Measurements from ENCODE around the gene PCDHA6. TPM values are rescaled to one million over a fixed set of nuclear protein-coding genes. Genes with fewer than 3 reads are reported as not detected.
A peak's percentile ranks its signal among the peaks of the same experiment; 100 is the strongest.
"Not testable (repeated sequence)": the region's sequence is repeated elsewhere in the genome, so short reads cannot be mapped to it uniquely, and the experiment has no call there.

Gene PCDHA6
- polyA plus RNA-seq, 1 of the 3 experiments (the other 2 are of a cell fraction): 0.02 TPM

- Histone ChIP-seq H3K4me3 (ENCODE audit: low read depth in 2 of 2, low read length in 1 of 2) (peak within 1 kb of the TSS; percentile 63), H2AFZ (ENCODE audit: low read depth) (peak within 1 kb of the TSS; percentile 90; the same call in 1 of the 2 replicates), H3K4me1 (ENCODE audit: control insufficient read depth in 1 of 2, insufficient read depth in 2 of 2, low read depth in 1 of 2, low read length in 1 of 2) (no peaks in the 10 kb centered on the region; a peak in 2 of 4 replicates), H4K20me1 (ENCODE audit: insufficient read depth) (no peaks in the 10 kb centered on the region), H3K4me2 (peak within 1 kb of the TSS; percentile 75), H3F3A (replicated peaks; ENCODE audit: insufficient read depth) (no peaks in the 10 kb centered on the region), H3K27ac (ENCODE audit: low read depth in 2 of 2, low read length in 1 of 2) (peak within 1 kb of the TSS in 1 of 2 experiments; percentile 77; a peak in 2 of 4 replicates), H3K9me3 (no peaks in the 10 kb centered on the region), H3K79me2 (ENCODE audit: insufficient read depth) (no peaks in the 10 kb centered on the region), H3K36me3 (replicated peaks in 1 of 2; ENCODE audit: control insufficient read depth in 1 of 2, insufficient read depth in 2 of 2, low read length in 1 of 2) (no peaks in the 10 kb centered on the region), H3K27me3 (ENCODE audit: insufficient read depth) (no peaks in the 10 kb centered on the region), H3K9ac (peak within 1 kb of the TSS; percentile 69), H3K9me2 (no peaks in the 10 kb centered on the region)
- ChIA-PET CTCF (interaction anchor here (0.6 to 5.0 kb wide), 39 partner anchors 8 to 416 kb away, joined by 3 to 52 read pairs (median 4); partner anchors contain the start of genes PCDHA1, PCDHA2, PCDHA5 and PCDHA6), POLR2A (interaction anchor here (0.6 kb wide), 1 partner anchor 301 kb away, joined by 4 read pairs; no protein-coding TSS in a partner anchor)
- WGBS (ENCODE audit: low lambda C conversion rate): 37% methylated on average over 30 of the region's 47 CpGs
- TF ChIP-seq NFIC (IDR thresholded peaks at IDR 0.05; ENCODE audit: borderline replicate concordance): no peak
- peak; percentile 63 for TF ChIP-seq CTCF (IDR thresholded peaks at IDR 0.05)
- no peak for TF ChIP-seq YY1 (IDR thresholded peaks at IDR 0.05; ENCODE audit: low read depth)
- TF ChIP-seq RCOR1 (IDR thresholded peaks at IDR 0.05; ENCODE audit: low read length): no peak
- TF ChIP-seq SMC3 (IDR thresholded peaks at IDR 0.05; ENCODE audit: low read depth, low read length): peak; percentile 45
- TF ChIP-seq FOXJ3 (CRISPR knock-in tag; IDR thresholded peaks at IDR 0.05): no peak
- peak; percentile 69 for TF ChIP-seq RAD21 (IDR thresholded peaks at IDR 0.05; ENCODE audit: low read length)
- TF ChIP-seq TAF1 (IDR thresholded peaks at IDR 0.05; ENCODE audit: borderline replicate concordance, low read depth, low read length): no peak
- DNase-seq: peak; percentile 65
Observed at GRCh38 chr5:140806834-140807775, 20.7 kb upstream of the PCDHA6 start, which contains the start of gene PCDHA4. Gene PCDHA4 (plus strand): TSS chr5:140807068.

GRCh38 chr5:140808241-140808888 is 19.4 kb upstream of the PCDHA6 start:
- not testable (repeated sequence) for H3K4me1 ChIP-seq (ENCODE audit: control insufficient read depth in 1 of 2, insufficient read depth in 2 of 2, low read depth in 1 of 2, low read length in 1 of 2); H3K4me2 ChIP-seq; H4K20me1 ChIP-seq (ENCODE audit: insufficient read depth); H3K9ac ChIP-seq; H3K9me3 ChIP-seq; H3K27ac ChIP-seq (ENCODE audit: low read depth in 2 of 2, low read length in 1 of 2); H3K9me2 ChIP-seq; H3K36me3 ChIP-seq (replicated peaks in 1 of 2; ENCODE audit: control insufficient read depth in 1 of 2, insufficient read depth in 2 of 2, low read length in 1 of 2); H3K27me3 ChIP-seq (ENCODE audit: insufficient read depth); H2AFZ ChIP-seq (ENCODE audit: low read depth); H3F3A ChIP-seq (replicated peaks; ENCODE audit: insufficient read depth); DNase-seq; H3K79me2 ChIP-seq (ENCODE audit: insufficient read depth); H3K4me3 ChIP-seq (ENCODE audit: low read depth in 2 of 2, low read length in 1 of 2)
- ChIA-PET CTCF (interaction anchor here (0.6 to 5.0 kb wide), 28 partner anchors 7 to 415 kb away, joined by 3 to 52 read pairs (median 4); partner anchors contain the start of genes PCDHA1, PCDHA2, PCDHA5 and PCDHA8), POLR2A (interaction anchor here (0.6 kb wide), 1 partner anchor 300 kb away, joined by 4 read pairs; no protein-coding TSS in a partner anchor)
- 91% methylated on average over 49 of the region's 62 CpGs for WGBS (ENCODE audit: low lambda C conversion rate)
